K562 (cell line): ENCODE results near the gene COG6. TPM values are rescaled to one million over a fixed set of nuclear protein-coding genes. Genes with fewer than 3 reads are reported as not detected.
A peak's percentile ranks its signal among the peaks of the same experiment; 100 is the strongest.

ENCODE experiments used
- ATAC-seq: fragments of 200-7000 bp; cut with Tn5 transposase; 3 replicates; pipeline ENCODE4 v1.9.1; 2020; ENCODE audit warnings: moderate library complexity
- BruUV-seq: library from RNA; stranded (reverse); fragments of 400-500 nt; replicated peaks from 2 replicates; lab custom pipeline; 2021; lab: Mats Ljungman, UMichigan
- CTCF ChIA-PET: fragments of 300-600 bp; formaldehyde crosslinking; extraction: SDS; loops from one replicate; lab custom pipeline; 2021; ENCODE audit warnings: low intra/inter-chr PET ratio; lab: Yijun Ruan, JAX
- POLR2A ChIA-PET: fragments of 300-600, 350-650 bp; sonication (Branson Sonifier 250); formaldehyde crosslinking; extraction: SDS; loops from one replicate; lab custom pipeline; 2021; ENCODE audit warnings: antibody characterized with exemption, inconsistent platforms; lab: Yijun Ruan, JAX
- DNase-seq, 4 experiments: peaks; one replicate each; pipeline versions ENCODE4 v3.0.0 to v3.0.0-alpha.2; 2011 to 2018; ENCODE audit warnings: low spot score in 3 of 4, mixed read lengths in 3 of 4; ENCODE audit errors: extremely low read depth in 1 of 4
- FAIRE-seq: peaks from 2 replicates; lab custom pipeline; 2011; peaks lifted over from hg19 to GRCh38; lab: Jason Lieb, UNC
- H2AFZ ChIP-seq: 2 replicates; pipeline ENCODE4 v1.6.0; 2011; ENCODE audit warnings: low read depth, low read length, control low read depth, inconsistent platforms
- H3K27ac ChIP-seq: fragments of 200-600 bp; 3 replicates; pipeline ENCODE4 v1.8.0; 2011; ENCODE audit warnings: low read depth, mild to moderate bottlenecking, control low read depth, inconsistent platforms, low read length, moderate library complexity, mixed read lengths; ENCODE audit errors: extremely low read depth
- H3K27me3 ChIP-seq, 2 experiments: fragments of 300-600 bp in 1 of 2; 2 replicates in 1 of 2; 3 replicates in 1 of 2; pipeline versions ENCODE4 v1.6.0 to v1.8.0; 2011; ENCODE audit warnings: inconsistent platforms in 2 of 2, low read length in 2 of 2, mild to moderate bottlenecking in 1 of 2, mixed read lengths in 1 of 2, moderate library complexity in 1 of 2; ENCODE audit not compliant: control insufficient read depth in 2 of 2, insufficient read depth in 2 of 2
- H3K36me3 ChIP-seq: fragments of 300-600 bp; 3 replicates; pipeline ENCODE4 v1.8.0; 2011; ENCODE audit warnings: mild to moderate bottlenecking, low read length, inconsistent platforms; ENCODE audit not compliant: control insufficient read depth, insufficient read depth
- H3K4me1 ChIP-seq, 2 experiments: fragments of 200-600 bp in 1 of 2; replicated peaks in 1 of 2; 2 replicates in 1 of 2; 3 replicates in 1 of 2; pipeline versions ENCODE4 v1.5.1 to v1.8.0; 2011; ENCODE audit warnings: inconsistent platforms in 2 of 2, low read length in 2 of 2, mild to moderate bottlenecking in 1 of 2, mixed read lengths in 1 of 2, moderate library complexity in 1 of 2; ENCODE audit not compliant: control insufficient read depth in 2 of 2, insufficient read depth in 2 of 2
- H3K4me2 ChIP-seq: 2 replicates; pipeline ENCODE4 v1.6.1; 2011; ENCODE audit warnings: low read length, control low read depth, inconsistent platforms, mixed read lengths; ENCODE audit not compliant: insufficient read depth
- H3K4me3 ChIP-seq: fragments of 200-600 bp; sonication (generic), shearing (Covaris generic); 2 replicates; pipeline ENCODE4 v1.5.1; 2016; ENCODE audit warnings: control low read depth, inconsistent platforms
- H3K79me2 ChIP-seq: fragments of 200-600 bp; 3 replicates; pipeline ENCODE4 v1.8.0; 2011; ENCODE audit warnings: low read length, inconsistent platforms; ENCODE audit not compliant: control insufficient read depth, insufficient read depth
- H3K9ac ChIP-seq, 2 experiments: 2 replicates each; pipeline versions ENCODE4 v1.6.0 to v1.6.1; 2011; ENCODE audit warnings: low read depth in 2 of 2, low read length in 2 of 2, control low read depth in 1 of 2, inconsistent platforms in 1 of 2, mild to moderate bottlenecking in 1 of 2, mixed read lengths in 1 of 2; ENCODE audit not compliant: insufficient read depth in 1 of 2
- H3K9me1 ChIP-seq: one replicate; pipeline ENCODE4 v1.6.0; 2011; ENCODE audit warnings: inconsistent platforms, mild to moderate bottlenecking, low read length, moderate library complexity; ENCODE audit not compliant: control insufficient read depth, insufficient read depth
- H3K9me3 ChIP-seq: replicated peaks from 2 replicates; pipeline ENCODE4 v1.5.1; 2011; ENCODE audit warnings: low read depth, low read length, inconsistent platforms; ENCODE audit not compliant: control insufficient read depth, insufficient read depth
- H4K20me1 ChIP-seq: replicated peaks from 2 replicates; pipeline ENCODE4 v1.6.1; 2011; ENCODE audit warnings: low read length, inconsistent platforms, mixed read lengths; ENCODE audit not compliant: control insufficient read depth, insufficient read depth
- BRF2 ChIP-seq: IDR thresholded peaks from 3 replicates; pipeline ENCODE4 v1.6.1; 2011; ENCODE audit warnings: borderline replicate concordance, mild to moderate bottlenecking; ENCODE audit not compliant: insufficient read length, insufficient read depth
- CHCHD3 ChIP-seq: fragments of 250-450 bp; sonication (Bioruptor Pico); IDR thresholded peaks from 2 replicates; pipeline ENCODE4 v2.1.2; 2022; ENCODE audit warnings: mild to moderate bottlenecking
- REST ChIP-seq, 2 experiments: fragments of 450-650 bp; formaldehyde crosslinking in 1 of 2; IDR thresholded peaks; 2 replicates each; pipeline versions ENCODE4 v1.4.0 to v1.6.1; 2014 to 2020; ENCODE audit warnings: mild to moderate bottlenecking in 2 of 2, borderline replicate concordance in 1 of 2, low read depth in 1 of 2
- SPI1 ChIP-seq: IDR thresholded peaks from 2 replicates; pipeline ENCODE4 v1.6.1; 2011; ENCODE audit warnings: low read depth, low read length, control low read depth, borderline replicate concordance
- TBP ChIP-seq: optimal IDR thresholded peaks from 2 replicates; pipeline ENCODE3; 2011; ENCODE audit warnings: low read depth, low read length, improper control_type of control experiment
- ZNF717 ChIP-seq: fragments of 250-450 bp; sonication (Bioruptor Pico); IDR thresholded peaks from 2 replicates; pipeline ENCODE4 v1.5.0; 2021
- ZSCAN29 ChIP-seq: fragments of 450-650 bp; IDR thresholded peaks from 2 replicates; pipeline ENCODE4 v1.6.1; 2017
- WGBS: fragments of 100-300 bp; shearing (Covaris generic); methylation state at CpG from one replicate; pipeline ENCODE4 v1.1.6; 2016; ENCODE audit warnings: low coverage, mixed read lengths; ENCODE audit not compliant: insufficient coverage; ENCODE audit errors: missing lambda C conversion rate; 5-methylcytosine and 5-hydroxymethylcytosine counted together
- in situ Hi-C: fragments of 300-500 bp; cut with MboI; formaldehyde crosslinking; loops from 4 replicates; pipeline ENCODE4 v1.15.0; 2018; ENCODE audit warnings: inconsistent platforms, mixed read lengths
- intact Hi-C: fragments of 100-400 bp; cut with micrococcal nuclease; formaldehyde crosslinking; loops from 2 replicates; pipeline ENCODE4 v1.14.2; 2022
- polyA plus RNA-seq, 8 experiments: library from polyadenylated mRNA; depleted of rRNA in 4 of 8; stranded (reverse) in 5 of 8; unstranded in 3 of 8; fragments of >200 nt; fragmentation: Nextera tagmentation in 2 of 8; fragmentation: Illumina TruSeq in 1 of 8; extraction: Ambion mirVana in 2 of 8; extraction: Trizol in 1 of 8; gene quantifications; 2 replicates each; pipeline versions ENCODE4 v1.2.1 to v1.2.3, GENCODE V29; 2011 to 2014; ENCODE audit warnings: inconsistent platforms in 1 of 8, missing spikeins in 1 of 8
- total RNA-seq, 7 experiments: library from RNA; depleted of rRNA in 6 of 7; stranded (reverse); fragments of >200 nt in 6 of 7; fragmentation: Illumina TruSeq in 2 of 7; extraction: Trizol in 2 of 7; gene quantifications; 2 replicates each; pipeline versions ENCODE4 v1.2.1 to v1.2.3, GENCODE V29; 2011 to 2021; ENCODE audit warnings: low replicate concordance in 1 of 7

COG6 gene
- total and polyA plus RNA-seq, 9 of the 15 experiments (the other 6 are each of a cell fraction or from before 2014, with no cell fraction given): 2.6 to 20.9 (median 9.6) TPM

- no TSS peak for BruUV-seq
- no peaks in the 10 kb centered on the region for H3K9me1 ChIP-seq
- no peaks in the 10 kb centered on the region for H3K79me2 ChIP-seq
- POLR2A ChIA-PET: no interaction called here
- H3K4me1 ChIP-seq: no peaks in the 10 kb centered on the region
- H3K4me3 ChIP-seq: no peak overlapping the region
- H3K9me3 ChIP-seq: no peaks in the 10 kb centered on the region
- H3K9ac ChIP-seq: no peak overlapping the region
- H3K27ac ChIP-seq: no peak overlapping the region
- in situ Hi-C loops: no loop called here
- no peaks in the 10 kb centered on the region for H3K27me3 ChIP-seq
- no peaks in the 10 kb centered on the region for H4K20me1 ChIP-seq
- peaks cover 16% of the 10 kb centered on the region; the same call in 1 of the 3 replicates for H3K36me3 ChIP-seq
- 89% methylated on average over 1 of the region's 1 CpG for WGBS
- H3K4me2 ChIP-seq: no peak overlapping the region
- ATAC-seq (no peak), FAIRE-seq (no peak), DNase-seq (no peak)
- intact Hi-C loops: loop anchor here (5.0 to 10.0 kb wide), 2 partner anchors 257 to 999 kb away; no protein-coding TSS in a partner anchor
- CTCF ChIA-PET: no interaction called here
- H2AFZ ChIP-seq: no peak overlapping the region
- TF ChIP-seq BRF2 (no peak), SPI1 (peak; percentile 72; the same call in 1 of the 2 replicates), TBP (no peak), ZSCAN29 (no peak)
- TF ChIP-seq, all 486 proteins: peak for 1
Observed at GRCh38 chr13:39685652-39686051, 30.2 kb downstream of the COG6 start.

GRCh38 chr13:39688278-39688677 lies 32.8 kb downstream of the COG6 start:
- WGBS: 67% methylated on average over 3 of the region's 3 CpGs
- in situ Hi-C loops: no loop called here
- ATAC-seq: no peak
- TF ChIP-seq ZNF717 (CRISPR knock-in tag) (no peak), REST (IDR thresholded peaks at IDR 0.05; ENCODE audit: borderline replicate concordance) (no peak), REST (CRISPR knock-in tag; IDR thresholded peaks at IDR 0.05; ENCODE audit: low read depth) (no peak), CHCHD3 (CRISPR knock-in tag) (no peak)

More at GRCh38 chr13:39688278-39688677, 32.8 kb downstream of the COG6 start:
- no peaks in the 10 kb centered on the region for H4K20me1 ChIP-seq
- no peak overlapping the region for H2AFZ ChIP-seq
- H3K4me3 ChIP-seq: no peak overlapping the region
- no peaks in the 10 kb centered on the region for H3K27me3 ChIP-seq
- H3K36me3 ChIP-seq: peaks cover 9% of the 10 kb centered on the region; the same call in 1 of the 3 replicates
- H3K4me2 ChIP-seq: no peak overlapping the region
- DNase-seq (no peak), FAIRE-seq (no peak)
- no peak overlapping the region for H3K27ac ChIP-seq
- ChIA-PET POLR2A (no interaction called here), CTCF (no interaction called here)
- no peak overlapping the region for H3K9ac ChIP-seq
- intact Hi-C loops: loop anchor here (5.0 to 10.0 kb wide), 2 partner anchors 254 to 997 kb away; no protein-coding TSS in a partner anchor
- H3K4me1 ChIP-seq: no peaks in the 10 kb centered on the region
- no peaks in the 10 kb centered on the region for H3K9me3 ChIP-seq
- H3K79me2 ChIP-seq: no peaks in the 10 kb centered on the region
- no peaks in the 10 kb centered on the region for H3K9me1 ChIP-seq
- BruUV-seq: no TSS peak
